Measurements from ENCODE around the gene TNNC1. TPM values are rescaled to one million over a fixed set of nuclear protein-coding genes. Genes with fewer than 3 reads are reported as not detected.

Gene TNNC1
- polyA plus RNA-seq, 6 donors from 2014 or later = not detected

GRCh38 chr3:52458770-52459545 lies 5.1 kb upstream of the TNNC1 start:
- Mint-ChIP-seq H3K27me3 (no peaks in the 10 kb centered on the region), H3K27ac (no peak overlapping the region), H3K9me3 (no peaks in the 10 kb centered on the region), H3K4me1 (peaks cover 29 to 49% (median 35%) of the 10 kb centered on the region in 3 donors), H3K36me3 (no peaks in the 10 kb centered on the region), H3K4me3 (no peak overlapping the region)
- no peak for DNase-seq
- ATAC-seq (ENCODE audit: low read depth in 2 of 2) = no peak

- DNase-seq (no peak), ATAC-seq (ENCODE audit: low read depth in 2 of 2) (no peak)
- H3K36me3 Mint-ChIP-seq = no peaks in the 10 kb centered on the region
- H3K9me3 Mint-ChIP-seq = no peaks in the 10 kb centered on the region
- H3K27ac Mint-ChIP-seq = peak overlapping the region in 2 of 6 donors; percentile 35 to 96
- peak overlapping the region in 3 of 8 donors; percentile 6 to 89 (median 36) for H3K4me3 Mint-ChIP-seq
- H3K27me3 Mint-ChIP-seq = no peaks in the 10 kb centered on the region
- H3K4me1 Mint-ChIP-seq = peaks cover 29 to 50% (median 35%) of the 10 kb centered on the region in 3 donors
Measured at GRCh38 chr3:52458031-52458760, 4.4 kb upstream of the TNNC1 start.

GRCh38 chr3:52456800-52457183 lies 3.0 kb upstream of the TNNC1 start:
- peaks cover 29 to 43% (median 35%) of the 10 kb centered on the region in 3 donors for H3K4me1 Mint-ChIP-seq
- no peaks in the 10 kb centered on the region for H3K36me3 Mint-ChIP-seq

GRCh38 chr3:52456169-52456799 lies 2.4 kb upstream of the TNNC1 start:
- H3K4me3 Mint-ChIP-seq = peak overlapping the region; percentile 87 to 99 (median 93)
- peak overlapping the region; percentile 88 to 98 (median 94) for H3K27ac Mint-ChIP-seq
- H3K4me1 Mint-ChIP-seq = peaks cover 29 to 43% (median 35%) of the 10 kb centered on the region in 3 donors
- DNase-seq = no peak
- H3K36me3 Mint-ChIP-seq = no peaks in the 10 kb centered on the region
- no peak for ATAC-seq (ENCODE audit: low read depth in 2 of 2)
- H3K9me3 Mint-ChIP-seq = no peaks in the 10 kb centered on the region
- H3K27me3 Mint-ChIP-seq = no peaks in the 10 kb centered on the region

More at GRCh38 chr3:52456800-52457183, 3.0 kb upstream of the TNNC1 start:
- no peak for ATAC-seq (ENCODE audit: low read depth in 2 of 2)
- Mint-ChIP-seq H3K27ac (peak overlapping the region in 5 of 6 donors; percentile 30 to 98 (median 89)), H3K4me3 (peak overlapping the region; percentile 75 to 99 (median 93)), H3K9me3 (no peaks in the 10 kb centered on the region), H3K27me3 (no peaks in the 10 kb centered on the region)
- DNase-seq = no peak

GRCh38 chr3:52455283-52456168 lies 1.7 kb upstream of the TNNC1 start, which contains the start of gene NISCH:
Gene NISCH, plus strand, starts transcription at chr3:52455604. Its CDS starts 38 bp downstream, at chr3:52455642.
- peak within 1 kb of the TSS; percentile 96 to 98 (median 97) for H3K27ac Mint-ChIP-seq
- H3K4me3 Mint-ChIP-seq = peak within 1 kb of the TSS; percentile 87 to 99 (median 93)
- DNase-seq (peak; percentile 95), ATAC-seq (ENCODE audit: low read depth in 2 of 2) (peak; percentile 93 to 94)
- no peaks in the 10 kb centered on the region for H3K9me3 Mint-ChIP-seq
- H3K4me1 Mint-ChIP-seq = peaks cover 29 to 43% (median 35%) of the 10 kb centered on the region in 3 donors
- H3K36me3 Mint-ChIP-seq = no peaks in the 10 kb centered on the region
- H3K27me3 Mint-ChIP-seq = no peaks in the 10 kb centered on the region

- Mint-ChIP-seq H3K27me3 (no peaks in the 10 kb centered on the region), H3K4me1 (peaks cover 29 to 40% (median 35%) of the 10 kb centered on the region in 3 donors), H3K4me3 (peak overlapping the region; percentile 87 to 99 (median 93)), H3K36me3 (no peaks in the 10 kb centered on the region), H3K9me3 (no peaks in the 10 kb centered on the region), H3K27ac (peak overlapping the region; percentile 96 to 98 (median 97))
- DNase-seq = no peak
- ATAC-seq (ENCODE audit: low read depth in 2 of 2) = peak in 1 of 2 donors; percentile 10
Measured at GRCh38 chr3:52454938-52455282, 1.1 kb upstream of the TNNC1 start.

- peaks cover 29 to 40% (median 35%) of the 10 kb centered on the region in 3 donors for H3K4me1 Mint-ChIP-seq
- no peaks in the 10 kb centered on the region for H3K36me3 Mint-ChIP-seq
- no peaks in the 10 kb centered on the region for H3K27me3 Mint-ChIP-seq
- peak overlapping the region; percentile 87 to 99 (median 93) for H3K4me3 Mint-ChIP-seq
- no peak for ATAC-seq (ENCODE audit: low read depth in 2 of 2)
- DNase-seq = no peak
- peak overlapping the region; percentile 96 to 98 (median 97) for H3K27ac Mint-ChIP-seq
- H3K9me3 Mint-ChIP-seq = no peaks in the 10 kb centered on the region
Measured at GRCh38 chr3:52454250-52454937, 553 bp upstream of the TNNC1 start.

GRCh38 chr3:52452570-52453221 lies 1.1 kb downstream of the TNNC1 start:
- DNase-seq = no peak
- peaks cover 0 to 5% (median 0%) of the 10 kb centered on the region in 3 donors for H3K27me3 Mint-ChIP-seq
- peaks cover 29 to 34% (median 33%) of the 10 kb centered on the region in 3 donors for H3K4me1 Mint-ChIP-seq
- H3K36me3 Mint-ChIP-seq = no peaks in the 10 kb centered on the region
- H3K4me3 Mint-ChIP-seq = peak overlapping the region in 1 of 8 donors; percentile 89
- H3K9me3 Mint-ChIP-seq = no peaks in the 10 kb centered on the region
- H3K27ac Mint-ChIP-seq = peak overlapping the region in 1 of 6 donors; percentile 24
- no peak for ATAC-seq (ENCODE audit: low read depth in 2 of 2)

GRCh38 chr3:52452126-52452525 lies 1.7 kb downstream of the TNNC1 start:
- H3K36me3 Mint-ChIP-seq = no peaks in the 10 kb centered on the region
- H3K9me3 Mint-ChIP-seq = no peaks in the 10 kb centered on the region
- ATAC-seq (ENCODE audit: low read depth in 2 of 2) (no peak), DNase-seq (no peak)
- no peak overlapping the region for H3K4me3 Mint-ChIP-seq
- peak overlapping the region in 1 of 6 donors; percentile 24 for H3K27ac Mint-ChIP-seq
- H3K4me1 Mint-ChIP-seq = peaks cover 26 to 31% (median 29%) of the 10 kb centered on the region in 3 donors
- H3K27me3 Mint-ChIP-seq = peaks cover 0 to 5% (median 0%) of the 10 kb centered on the region in 3 donors

- ATAC-seq (ENCODE audit: low read depth in 2 of 2) (no peak), DNase-seq (no peak)
- Mint-ChIP-seq H3K27ac (peak overlapping the region in 1 of 6 donors; percentile 83), H3K36me3 (no peaks in the 10 kb centered on the region), H3K27me3 (peaks cover 0 to 5% (median 0%) of the 10 kb centered on the region in 3 donors), H3K4me1 (peaks cover 26 to 31% (median 26%) of the 10 kb centered on the region in 3 donors), H3K9me3 (no peaks in the 10 kb centered on the region), H3K4me3 (peak overlapping the region in 1 of 8 donors; percentile 58)
Measured at GRCh38 chr3:52451237-52452083, 2.4 kb downstream of the TNNC1 start.

Measured in naive B cell (primary cell).